H9 (cell line): ENCODE results near the gene GUCY1A1. TPM values are rescaled to one million over a fixed set of nuclear protein-coding genes. Genes with fewer than 3 reads are reported as not detected.

Experiments used
- DNase-seq: peaks from one replicate; pipeline ENCODE4 v3.0.0-alpha.2; 2017
- H2AFZ ChIP-seq: one replicate; pipeline ENCODE4 v1.6.1; 2013; ENCODE audit warnings: mild to moderate bottlenecking, low read length, control low read depth, moderate library complexity
- H2AK5ac ChIP-seq: 2 replicates; pipeline ENCODE4 v1.6.1; 2013; ENCODE audit warnings: low read length, control low read depth, mixed read lengths; ENCODE audit not compliant: insufficient read length
- H2BK120ac ChIP-seq: one replicate; pipeline ENCODE4 v1.6.1; 2013; ENCODE audit warnings: low read depth, mild to moderate bottlenecking, low read length, control low read depth, inconsistent platforms; ENCODE audit not compliant: poor library complexity, severe bottlenecking
- H2BK12ac ChIP-seq: 2 replicates; pipeline ENCODE4 v1.6.1; 2013; ENCODE audit warnings: low read length, control low read depth, mixed read lengths, low read depth; ENCODE audit not compliant: insufficient read length
- H2BK15ac ChIP-seq: 2 replicates; pipeline ENCODE4 v1.6.1; 2013; ENCODE audit warnings: low read depth, low read length, control low read depth
- H2BK20ac ChIP-seq: one replicate; pipeline ENCODE4 v1.6.1; 2013; ENCODE audit warnings: low read depth, mild to moderate bottlenecking, low read length, control low read depth, inconsistent platforms; ENCODE audit not compliant: poor library complexity, severe bottlenecking
- H2BK5ac ChIP-seq: 2 replicates; pipeline ENCODE4 v1.6.1; 2013; ENCODE audit warnings: low read length, control low read depth, mixed read lengths; ENCODE audit not compliant: insufficient read length
- H3K14ac ChIP-seq: 2 replicates; pipeline ENCODE4 v1.6.1; 2013; ENCODE audit warnings: low read length, control low read depth; ENCODE audit not compliant: insufficient read depth
- H3K18ac ChIP-seq: 2 replicates; pipeline ENCODE4 v1.6.1; 2013; ENCODE audit warnings: low read depth, mild to moderate bottlenecking, mixed read lengths, low read length, control low read depth; ENCODE audit not compliant: insufficient read length
- H3K23ac ChIP-seq: 2 replicates; pipeline ENCODE4 v1.6.1; 2013; ENCODE audit warnings: low read length, control low read depth, mixed read lengths, low read depth; ENCODE audit not compliant: insufficient read length
- H3K23me2 ChIP-seq: 2 replicates; pipeline ENCODE4 v1.6.1; 2013; ENCODE audit warnings: low read depth, mild to moderate bottlenecking, mixed read lengths, low read length, control low read depth; ENCODE audit not compliant: insufficient read length, poor library complexity, severe bottlenecking
- H3K27ac ChIP-seq: 2 replicates; pipeline ENCODE4 v1.5.1; 2013; ENCODE audit warnings: low read length, control low read depth, mixed read lengths, low read depth; ENCODE audit not compliant: insufficient read length
- H3K27me3 ChIP-seq: 2 replicates; pipeline ENCODE4 v1.6.1; 2013; ENCODE audit warnings: low read length, control low read depth, inconsistent platforms; ENCODE audit not compliant: insufficient read depth
- H3K4ac ChIP-seq: 2 replicates; pipeline ENCODE4 v1.6.1; 2013; ENCODE audit warnings: low read depth, mild to moderate bottlenecking, control low read depth, inconsistent platforms, low read length, moderate library complexity
- H3K4me1 ChIP-seq: 2 replicates; pipeline ENCODE4 v1.6.1; 2013; ENCODE audit warnings: low read length, control low read depth, inconsistent platforms; ENCODE audit not compliant: insufficient read depth
- H3K4me2 ChIP-seq: 2 replicates; pipeline ENCODE4 v1.6.1; 2013; ENCODE audit warnings: low read length, control low read depth, mixed read lengths; ENCODE audit not compliant: insufficient read length, insufficient read depth
- H3K56ac ChIP-seq: 2 replicates; pipeline ENCODE4 v1.6.1; 2013; ENCODE audit warnings: low read depth, mild to moderate bottlenecking, mixed read lengths, low read length, control low read depth; ENCODE audit not compliant: insufficient read length
- H3K79me1 ChIP-seq: 2 replicates; pipeline ENCODE4 v1.6.1; 2013; ENCODE audit warnings: low read depth, mild to moderate bottlenecking, moderate library complexity, low read length, control low read depth, inconsistent platforms; ENCODE audit not compliant: insufficient read depth, poor library complexity, severe bottlenecking
- H3K79me2 ChIP-seq: 2 replicates; pipeline ENCODE4 v1.6.1; 2013; ENCODE audit warnings: low read length, control low read depth, inconsistent platforms; ENCODE audit not compliant: insufficient read depth
- H3K9ac ChIP-seq: 2 replicates; pipeline ENCODE4 v1.6.1; 2013; ENCODE audit warnings: low read length, control low read depth, mixed read lengths; ENCODE audit not compliant: insufficient read length; ENCODE audit errors: extremely low read depth
- H3K9me3 ChIP-seq: one replicate; pipeline ENCODE4 v1.6.1; 2013; ENCODE audit warnings: low read depth, low read length, inconsistent platforms; ENCODE audit not compliant: control insufficient read depth
- H3T11ph ChIP-seq: one replicate; pipeline ENCODE4 v1.6.1; 2013; ENCODE audit warnings: mild to moderate bottlenecking, low read length, control low read depth, inconsistent platforms
- H4K20me1 ChIP-seq: one replicate; pipeline ENCODE4 v1.6.1; 2013; ENCODE audit not compliant: control insufficient read depth, insufficient read length, insufficient read depth
- H4K5ac ChIP-seq: 2 replicates; pipeline ENCODE4 v1.6.1; 2013; ENCODE audit warnings: low read depth, mild to moderate bottlenecking, mixed read lengths, low read length, control low read depth; ENCODE audit not compliant: insufficient read length
- H4K8ac ChIP-seq: replicated peaks from 2 replicates; pipeline ENCODE4 v1.6.1; 2013; ENCODE audit warnings: low read length, control low read depth, mixed read lengths, low read depth; ENCODE audit not compliant: insufficient read length
- H4K91ac ChIP-seq: 2 replicates; pipeline ENCODE4 v1.6.1; 2013; ENCODE audit warnings: low read depth, mild to moderate bottlenecking, moderate library complexity, mixed read lengths, low read length, control low read depth; ENCODE audit not compliant: insufficient read length
- H3K27ac Mint-ChIP-seq, 3 experiments: 2 replicates in 2 of 3; 3 replicates in 1 of 3; pipeline ENCODE4 v1.8.0; 2020 to 2021; ENCODE audit warnings: mixed read lengths in 3 of 3, mild to moderate bottlenecking in 1 of 3, moderate library complexity in 1 of 3
- H3K27me3 Mint-ChIP-seq: 2 replicates; pipeline ENCODE4 v1.8.0; 2021; ENCODE audit warnings: low read depth, mild to moderate bottlenecking, moderate library complexity, mixed read lengths
- H3K36me3 Mint-ChIP-seq, 3 experiments: 2 replicates in 2 of 3; 3 replicates in 1 of 3; pipeline ENCODE4 v1.8.0; 2020 to 2021; ENCODE audit warnings: low read depth in 3 of 3, mixed read lengths in 3 of 3; ENCODE audit not compliant: insufficient read depth in 1 of 3
- H3K4me1 Mint-ChIP-seq, 2 experiments: 2 replicates each; pipeline ENCODE4 v1.8.0; 2020; ENCODE audit warnings: mixed read lengths in 2 of 2
- H3K4me3 Mint-ChIP-seq, 2 experiments: 2 replicates in 1 of 2; 3 replicates in 1 of 2; pipeline ENCODE4 v1.8.0; 2020 to 2021; ENCODE audit warnings: mild to moderate bottlenecking in 2 of 2, mixed read lengths in 2 of 2, moderate library complexity in 1 of 2
- H3K9me3 Mint-ChIP-seq, 2 experiments: 2 replicates in 1 of 2; 3 replicates in 1 of 2; pipeline ENCODE4 v1.8.0; 2020; ENCODE audit warnings: mild to moderate bottlenecking in 2 of 2, mixed read lengths in 2 of 2, moderate library complexity in 1 of 2
- total RNA-seq: library from RNA; stranded (reverse); gene quantifications from 2 replicates; pipeline ENCODE4 v1.2.1, GENCODE V29; 2021
- TF ChIP-seq, protein P1 (sequence below): fragments of 200-600 bp; sonication (generic); conservative IDR thresholded peaks from 3 replicates; pipeline ENCODE4 v1.8.0; 2021; ENCODE audit warnings: antibody characterized with exemption, mild to moderate bottlenecking

GUCY1A1 gene
- total RNA-seq, 1 experiment from 2014 or later: not detected

GRCh38 chr4:155620637-155621036 lies 46.0 kb upstream of the GUCY1A1 start:
- H2BK15ac ChIP-seq: no peak overlapping the region
- no peak overlapping the region for H2AFZ ChIP-seq
- H3K4me1 Mint-ChIP-seq: no peaks in the 10 kb centered on the region
- no peak overlapping the region for H3K4ac ChIP-seq
- no peak overlapping the region for H3K23ac ChIP-seq
- DNase-seq: no peak
- H4K91ac ChIP-seq: no peak overlapping the region
- no peak overlapping the region for H3K4me3 Mint-ChIP-seq
- H4K5ac ChIP-seq: no peak overlapping the region
- H3K56ac ChIP-seq: no peak overlapping the region
- TF ChIP-seq, protein P1, sequence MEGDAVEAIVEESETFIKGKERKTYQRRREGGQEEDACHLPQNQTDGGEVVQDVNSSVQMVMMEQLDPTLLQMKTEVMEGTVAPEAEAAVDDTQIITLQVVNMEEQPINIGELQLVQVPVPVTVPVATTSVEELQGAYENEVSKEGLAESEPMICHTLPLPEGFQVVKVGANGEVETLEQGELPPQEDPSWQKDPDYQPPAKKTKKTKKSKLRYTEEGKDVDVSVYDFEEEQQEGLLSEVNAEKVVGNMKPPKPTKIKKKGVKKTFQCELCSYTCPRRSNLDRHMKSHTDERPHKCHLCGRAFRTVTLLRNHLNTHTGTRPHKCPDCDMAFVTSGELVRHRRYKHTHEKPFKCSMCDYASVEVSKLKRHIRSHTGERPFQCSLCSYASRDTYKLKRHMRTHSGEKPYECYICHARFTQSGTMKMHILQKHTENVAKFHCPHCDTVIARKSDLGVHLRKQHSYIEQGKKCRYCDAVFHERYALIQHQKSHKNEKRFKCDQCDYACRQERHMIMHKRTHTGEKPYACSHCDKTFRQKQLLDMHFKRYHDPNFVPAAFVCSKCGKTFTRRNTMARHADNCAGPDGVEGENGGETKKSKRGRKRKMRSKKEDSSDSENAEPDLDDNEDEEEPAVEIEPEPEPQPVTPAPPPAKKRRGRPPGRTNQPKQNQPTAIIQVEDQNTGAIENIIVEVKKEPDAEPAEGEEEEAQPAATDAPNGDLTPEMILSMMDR: no peak
- no peaks in the 10 kb centered on the region for H3K4me1 ChIP-seq
- H3K79me1 ChIP-seq: no peaks in the 10 kb centered on the region
- H3K27me3 ChIP-seq: no peaks in the 10 kb centered on the region
- no peak overlapping the region for H3K14ac ChIP-seq
- no peaks in the 10 kb centered on the region for H3K79me2 ChIP-seq
- no peak overlapping the region for H3K27ac Mint-ChIP-seq
- no peak overlapping the region for H2BK120ac ChIP-seq
- H3K9me3 ChIP-seq: no peaks in the 10 kb centered on the region
- H3K27me3 Mint-ChIP-seq: no peaks in the 10 kb centered on the region
- H3T11ph ChIP-seq: no peak overlapping the region
- no peak overlapping the region for H2BK12ac ChIP-seq
- H4K20me1 ChIP-seq: no peaks in the 10 kb centered on the region
- H3K36me3 Mint-ChIP-seq: no peaks in the 10 kb centered on the region
- H2AK5ac ChIP-seq: no peak overlapping the region
- H3K27ac ChIP-seq: no peak overlapping the region
- no peaks in the 10 kb centered on the region for H3K9me3 Mint-ChIP-seq
- no peak overlapping the region for H2BK20ac ChIP-seq
- H3K23me2 ChIP-seq: no peaks in the 10 kb centered on the region
- no peak overlapping the region for H3K18ac ChIP-seq
- H3K4me2 ChIP-seq: no peak overlapping the region
- H4K8ac ChIP-seq: no peak overlapping the region
- no peak overlapping the region for H2BK5ac ChIP-seq
- no peak overlapping the region for H3K9ac ChIP-seq
